IMR-90 (cell line): ENCODE measurements around the gene CPT1A. TPM values are rescaled to one million over a fixed set of nuclear protein-coding genes. Genes with fewer than 3 reads are reported as not detected.

Source experiments
- ATAC-seq: fragments of 200-7000 bp; cut with Tn5 transposase; 2 replicates; pipeline ENCODE4 v1.9.1; 2020; ENCODE audit warnings: low read depth, mild to moderate bottlenecking, moderate library complexity
- BruUV-seq: library from RNA; stranded (reverse); fragments of 400-500 nt; replicated peaks from 2 replicates; lab custom pipeline; 2021; lab: Mats Ljungman, UMichigan
- CTCF ChIA-PET: fragments of 300-600 bp; formaldehyde crosslinking; extraction: SDS; loops from one replicate; lab custom pipeline; 2021; ENCODE audit warnings: antibody characterized with exemption; lab: Yijun Ruan, JAX
- POLR2A ChIA-PET: fragments of 300-600 bp; sonication (Branson Sonifier 250); formaldehyde crosslinking; loops from one replicate; lab custom pipeline; 2022; ENCODE audit warnings: antibody characterized with exemption; ENCODE audit not compliant: unreplicated experiment; lab: Charles Lee
- DNase-seq: peaks from one replicate; pipeline ENCODE4 v3.0.0; 2013
- H2AFZ ChIP-seq: replicated peaks from 2 replicates; pipeline ENCODE3; 2013; ENCODE audit warnings: low read length, mild to moderate bottlenecking; ENCODE audit not compliant: poor library complexity
- H2AK5ac ChIP-seq: 2 replicates; pipeline ENCODE4 v1.6.1; 2013; ENCODE audit warnings: low read depth, low read length, inconsistent platforms
- H2AK9ac ChIP-seq: replicated peaks from 2 replicates; pipeline ENCODE3; 2013; ENCODE audit warnings: mild to moderate bottlenecking, low read depth, low read length, moderate library complexity; ENCODE audit not compliant: poor library complexity
- H2BK120ac ChIP-seq: 2 replicates; pipeline ENCODE4 v1.6.1; 2013; ENCODE audit warnings: low read depth, low read length, inconsistent platforms
- H2BK15ac ChIP-seq: 3 replicates; pipeline ENCODE4 v1.6.1; 2013; ENCODE audit warnings: low read depth, low read length, inconsistent platforms
- H2BK20ac ChIP-seq: 2 replicates; pipeline ENCODE4 v1.6.1; 2013; ENCODE audit warnings: low read depth, mild to moderate bottlenecking, inconsistent platforms, low read length, moderate library complexity
- H2BK5ac ChIP-seq: 2 replicates; pipeline ENCODE4 v1.6.1; 2013; ENCODE audit warnings: mild to moderate bottlenecking, low read depth, low read length, inconsistent platforms; ENCODE audit not compliant: poor library complexity, severe bottlenecking
- H3K14ac ChIP-seq: replicated peaks from 2 replicates; pipeline ENCODE4 v1.6.1; 2013; ENCODE audit warnings: low read depth, low read length, inconsistent platforms
- H3K18ac ChIP-seq: 2 replicates; pipeline ENCODE4 v1.6.1; 2013; ENCODE audit warnings: low read depth, low read length, control low read depth
- H3K23ac ChIP-seq: 2 replicates; pipeline ENCODE4 v1.6.1; 2013; ENCODE audit warnings: low read depth, low read length, inconsistent platforms
- H3K27ac ChIP-seq: 2 replicates; pipeline ENCODE4 v1.5.1; 2013; ENCODE audit warnings: mild to moderate bottlenecking, control low read depth, low read length; ENCODE audit not compliant: insufficient read depth
- H3K27me3 ChIP-seq: 2 replicates; pipeline ENCODE4 v1.6.1; 2013; ENCODE audit warnings: low read length; ENCODE audit not compliant: control insufficient read depth, insufficient read depth
- H3K36me3 ChIP-seq: 2 replicates; pipeline ENCODE4 v1.6.1; 2013; ENCODE audit warnings: low read length, mixed read lengths; ENCODE audit not compliant: control insufficient read depth, insufficient read depth
- H3K4ac ChIP-seq: 2 replicates; pipeline ENCODE4 v1.6.1; 2013; ENCODE audit warnings: low read depth, low read length, inconsistent platforms
- H3K4me1 ChIP-seq: 2 replicates; pipeline ENCODE4 v1.6.1; 2013; ENCODE audit warnings: low read length, mixed read lengths; ENCODE audit not compliant: control insufficient read depth, insufficient read depth
- H3K4me2 ChIP-seq: 2 replicates; pipeline ENCODE4 v1.6.1; 2013; ENCODE audit warnings: low read depth, mild to moderate bottlenecking, control low read depth, low read length, moderate library complexity
- H3K4me3 ChIP-seq: 2 replicates; pipeline ENCODE4 v1.5.1; 2013; ENCODE audit warnings: low read depth, mild to moderate bottlenecking, control low read depth, low read length, moderate library complexity; ENCODE audit not compliant: insufficient read depth
- H3K56ac ChIP-seq: 2 replicates; pipeline ENCODE4 v1.6.1; 2013; ENCODE audit warnings: low read length, inconsistent platforms; ENCODE audit not compliant: insufficient read depth; ENCODE audit errors: extremely low read depth
- H3K79me1 ChIP-seq, 2 experiments: 2 replicates each; pipeline ENCODE4 v1.6.1; 2013; ENCODE audit warnings: low read length in 2 of 2, inconsistent platforms in 1 of 2, low read depth in 1 of 2
- H3K9ac ChIP-seq: 2 replicates; pipeline ENCODE4 v1.6.1; 2013; ENCODE audit warnings: low read depth, low read length, control low read depth
- H3K9me1 ChIP-seq: 2 replicates; pipeline ENCODE4 v1.6.1; 2013; ENCODE audit warnings: low read length, inconsistent platforms; ENCODE audit not compliant: insufficient read depth
- H3K9me3 ChIP-seq: 2 replicates; pipeline ENCODE4 v1.6.1; 2013; ENCODE audit warnings: low read length; ENCODE audit not compliant: control insufficient read depth, insufficient read depth
- H4K20me1 ChIP-seq: 2 replicates; pipeline ENCODE4 v1.6.1; 2013; ENCODE audit warnings: low read length, inconsistent platforms; ENCODE audit not compliant: insufficient read depth
- H4K5ac ChIP-seq: 2 replicates; pipeline ENCODE4 v1.6.1; 2013; ENCODE audit warnings: mild to moderate bottlenecking, low read depth, low read length, control low read depth
- H4K8ac ChIP-seq, 2 experiments: 2 replicates each; pipeline ENCODE4 v1.6.1; 2013; ENCODE audit warnings: low read depth in 2 of 2, low read length in 2 of 2, control low read depth in 1 of 2, inconsistent platforms in 1 of 2
- H4K91ac ChIP-seq: 2 replicates; pipeline ENCODE4 v1.6.1; 2013; ENCODE audit warnings: low read depth, low read length, inconsistent platforms; ENCODE audit not compliant: insufficient read depth
- BHLHE40 ChIP-seq: fragments of 150-350 bp; IDR thresholded peaks from 2 replicates; pipeline ENCODE4 v1.6.1; 2016; ENCODE audit warnings: mild to moderate bottlenecking, low read depth, low read length
- CEBPB ChIP-seq: IDR thresholded peaks from 2 replicates; pipeline ENCODE4 v1.6.1; 2012; ENCODE audit warnings: low read depth, low read length, improper control_type of control experiment
- CHD1 ChIP-seq: IDR thresholded peaks from 2 replicates; pipeline ENCODE4 v1.6.1; 2012; ENCODE audit warnings: low read depth, low read length, improper control_type of control experiment
- FOS ChIP-seq: fragments of 150-350 bp; IDR thresholded peaks from 2 replicates; pipeline ENCODE4 v1.6.1; 2016; ENCODE audit warnings: low read depth, low read length
- MAFK ChIP-seq: IDR thresholded peaks from 2 replicates; pipeline ENCODE4 v1.6.1; 2012; ENCODE audit warnings: low read depth, low read length, improper control_type of control experiment
- MAZ ChIP-seq: IDR thresholded peaks from 2 replicates; pipeline ENCODE4 v1.6.1; 2012; ENCODE audit warnings: low read depth, mild to moderate bottlenecking, low read length, improper control_type of control experiment, moderate library complexity, borderline replicate concordance
- MXI1 ChIP-seq: IDR thresholded peaks from 2 replicates; pipeline ENCODE4 v1.6.1; 2012; ENCODE audit warnings: low read depth, mild to moderate bottlenecking, low read length, moderate library complexity, borderline replicate concordance
- NFE2L2 ChIP-seq: fragments of 150-350 bp; IDR thresholded peaks from 2 replicates; pipeline ENCODE4 v1.6.1; 2016; ENCODE audit warnings: low read depth, mild to moderate bottlenecking, low read length
- RAD21 ChIP-seq: IDR thresholded peaks from 2 replicates; pipeline ENCODE4 v1.6.1; 2012; ENCODE audit warnings: low read length, improper control_type of control experiment
- RCOR1 ChIP-seq: IDR thresholded peaks from 2 replicates; pipeline ENCODE4 v1.6.1; 2012; ENCODE audit warnings: mild to moderate bottlenecking, low read length, improper control_type of control experiment; ENCODE audit not compliant: insufficient replicate concordance
- RFX5 ChIP-seq: IDR thresholded peaks from 2 replicates; pipeline ENCODE4 v1.8.0; 2012; ENCODE audit warnings: low read depth, mild to moderate bottlenecking, low read length, moderate library complexity
- SMC3 ChIP-seq: fragments of 150-350 bp; IDR thresholded peaks from 2 replicates; pipeline ENCODE4 v1.6.1; 2016; ENCODE audit warnings: low read depth, mild to moderate bottlenecking, antibody characterized with exemption, low read length, moderate library complexity
- WGBS, 2 experiments: methylation state at CpG; one replicate each; pipeline versions ENCODE4 v1.1.5 to v1.1.7; 2013; ENCODE audit warnings: missing lambda C conversion rate in 2 of 2; ENCODE audit not compliant: insufficient read length in 1 of 2; ENCODE audit errors: extremely low coverage in 2 of 2; 5-methylcytosine and 5-hydroxymethylcytosine counted together
- dilution Hi-C: fragments of 300-500 bp; cut with HindIII; formaldehyde crosslinking; loops from one replicate; pipeline ENCODE4 v1.14.3; 2018; ENCODE audit warnings: low sequenced_read_pairs; ENCODE audit not compliant: unreplicated experiment
- in situ Hi-C: fragments of 300-500 bp; cut with MboI; formaldehyde crosslinking; loops from 3 replicates; pipeline ENCODE4 v1.14.3; 2019; ENCODE audit warnings: low sequenced_read_pairs, inconsistent platforms, mixed read lengths
- intact Hi-C: fragments of 100-400 bp; cut with micrococcal nuclease; formaldehyde crosslinking; loops from 2 replicates; pipeline ENCODE4 v1.10.0; 2022
- polyA plus RNA-seq, 3 experiments: library from polyadenylated mRNA; depleted of rRNA; stranded (reverse); fragments of >200 nt; gene quantifications; 2 replicates each; pipeline ENCODE4 v1.2.3, GENCODE V29; 2012; ENCODE audit warnings: low replicate concordance in 1 of 3
- total RNA-seq: library from RNA; depleted of rRNA; stranded (reverse); fragments of >200 nt; gene quantifications from 2 replicates; pipeline ENCODE4 v1.2.3, GENCODE V29; 2012
- TF ChIP-seq, protein P1 (sequence below): fragments of 150-350 bp; IDR thresholded peaks from 2 replicates; pipeline ENCODE4 v1.6.1; 2017; ENCODE audit warnings: mild to moderate bottlenecking, antibody characterized with exemption, low read length, low read depth
- TF ChIP-seq, protein P2 (sequence below): conservative IDR thresholded peaks from 2 replicates; pipeline ENCODE4 v1.5.1; 2012; ENCODE audit warnings: mild to moderate bottlenecking, low read depth, low read length, improper control_type of control experiment

The CPT1A gene
- total and polyA plus RNA-seq, 2 of the 4 experiments (the other 2 are of a cell fraction), result 15.4 to 21.3 TPM

DNA sequence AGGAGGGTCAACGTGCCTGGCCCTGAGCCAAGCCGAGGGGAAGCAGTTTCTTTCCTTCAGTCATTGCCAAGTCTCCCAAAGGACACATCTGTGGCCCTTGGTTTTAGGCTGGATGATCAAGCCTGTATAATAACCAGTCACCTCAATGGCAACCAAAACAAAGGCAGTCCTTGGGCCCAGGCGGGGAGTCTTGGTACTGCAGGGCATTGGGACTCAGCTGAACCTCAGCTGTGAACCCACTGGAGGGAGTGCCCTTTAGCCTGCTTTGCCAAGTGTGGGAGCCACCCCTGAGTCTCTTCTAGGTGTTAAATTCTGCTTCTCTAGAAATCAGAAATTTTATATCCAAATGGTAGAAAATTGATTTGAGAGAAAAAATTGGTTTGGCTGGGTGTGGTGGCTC is 36.9 kb downstream of the CPT1A start:
- H3K4me3 ChIP-seq, result no peak overlapping the region
- H3K27me3 ChIP-seq, result no peaks in the 10 kb centered on the region
- H4K20me1 ChIP-seq, result no peaks in the 10 kb centered on the region
- H2BK15ac ChIP-seq, result no peak overlapping the region
- no peak for TF ChIP-seq RAD21
- TF ChIP-seq SMC3, result no peak
- no peak for TF ChIP-seq MAFK
- no peak for TF ChIP-seq FOS
- no peak for TF ChIP-seq CEBPB
- TF ChIP-seq, protein P1, sequence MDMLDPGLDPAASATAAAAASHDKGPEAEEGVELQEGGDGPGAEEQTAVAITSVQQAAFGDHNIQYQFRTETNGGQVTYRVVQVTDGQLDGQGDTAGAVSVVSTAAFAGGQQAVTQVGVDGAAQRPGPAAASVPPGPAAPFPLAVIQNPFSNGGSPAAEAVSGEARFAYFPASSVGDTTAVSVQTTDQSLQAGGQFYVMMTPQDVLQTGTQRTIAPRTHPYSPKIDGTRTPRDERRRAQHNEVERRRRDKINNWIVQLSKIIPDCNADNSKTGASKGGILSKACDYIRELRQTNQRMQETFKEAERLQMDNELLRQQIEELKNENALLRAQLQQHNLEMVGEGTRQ, result no peak
- TF ChIP-seq BHLHE40, result no peak
- no peak for TF ChIP-seq MAZ
- TF ChIP-seq NFE2L2, result no peak
- no peak for TF ChIP-seq CHD1
- TF ChIP-seq RFX5, result no peak
- no peak for TF ChIP-seq RCOR1
- TF ChIP-seq MXI1, result no peak
- TF ChIP-seq, protein P2, sequence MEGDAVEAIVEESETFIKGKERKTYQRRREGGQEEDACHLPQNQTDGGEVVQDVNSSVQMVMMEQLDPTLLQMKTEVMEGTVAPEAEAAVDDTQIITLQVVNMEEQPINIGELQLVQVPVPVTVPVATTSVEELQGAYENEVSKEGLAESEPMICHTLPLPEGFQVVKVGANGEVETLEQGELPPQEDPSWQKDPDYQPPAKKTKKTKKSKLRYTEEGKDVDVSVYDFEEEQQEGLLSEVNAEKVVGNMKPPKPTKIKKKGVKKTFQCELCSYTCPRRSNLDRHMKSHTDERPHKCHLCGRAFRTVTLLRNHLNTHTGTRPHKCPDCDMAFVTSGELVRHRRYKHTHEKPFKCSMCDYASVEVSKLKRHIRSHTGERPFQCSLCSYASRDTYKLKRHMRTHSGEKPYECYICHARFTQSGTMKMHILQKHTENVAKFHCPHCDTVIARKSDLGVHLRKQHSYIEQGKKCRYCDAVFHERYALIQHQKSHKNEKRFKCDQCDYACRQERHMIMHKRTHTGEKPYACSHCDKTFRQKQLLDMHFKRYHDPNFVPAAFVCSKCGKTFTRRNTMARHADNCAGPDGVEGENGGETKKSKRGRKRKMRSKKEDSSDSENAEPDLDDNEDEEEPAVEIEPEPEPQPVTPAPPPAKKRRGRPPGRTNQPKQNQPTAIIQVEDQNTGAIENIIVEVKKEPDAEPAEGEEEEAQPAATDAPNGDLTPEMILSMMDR, result no peak
- H2AK9ac ChIP-seq, result no peak overlapping the region
- H4K8ac ChIP-seq, result no peak overlapping the region
- H3K4me1 ChIP-seq, result peaks cover 7% of the 10 kb centered on the region
- H2AFZ ChIP-seq, result no peak overlapping the region
- in situ Hi-C loops, result no loop called here
- CTCF ChIA-PET, result no interaction called here
- H3K9me3 ChIP-seq, result no peaks in the 10 kb centered on the region
- H3K79me1 ChIP-seq, result peaks cover 5 to 12% of the 10 kb centered on the region in 2 experiments; a peak in 1 of 4 replicates
- H4K91ac ChIP-seq, result no peak overlapping the region
- BruUV-seq, result no TSS peak
- no peak overlapping the region for H3K4ac ChIP-seq
- dilution Hi-C loops, result no loop called here
- no peak overlapping the region for H2AK5ac ChIP-seq
- no peak overlapping the region for H3K4me2 ChIP-seq
- intact Hi-C loops, result no loop called here
- DNase-seq, result no peak
- no peak overlapping the region for H3K23ac ChIP-seq
- no CpG with 5 or more reads among the region's 3 CpGs for WGBS, 2 experiments
- H3K27ac ChIP-seq, result no peak overlapping the region
- no peak overlapping the region for H3K14ac ChIP-seq
- H3K9me1 ChIP-seq, result peaks cover 11% of the 10 kb centered on the region
- ATAC-seq, result no peak
- H3K18ac ChIP-seq, result no peak overlapping the region
- no peak overlapping the region for H3K56ac ChIP-seq
- POLR2A ChIA-PET, result no interaction called here
- no peak overlapping the region for H2BK120ac ChIP-seq
- H4K5ac ChIP-seq, result no peak overlapping the region
- no peak overlapping the region for H2BK5ac ChIP-seq
- peaks cover 34% of the 10 kb centered on the region for H3K36me3 ChIP-seq
- H2BK20ac ChIP-seq, result no peak overlapping the region
- no peak overlapping the region for H3K9ac ChIP-seq
